H9 (cell line): Measurements from ENCODE around the gene PAX6. TPM values are rescaled to one million over a fixed set of nuclear protein-coding genes. Genes with fewer than 3 reads are reported as not detected.

Experiments used
- DNase-seq: peaks from one replicate; pipeline ENCODE4 v3.0.0-alpha.2; 2017
- H2AFZ ChIP-seq: one replicate; pipeline ENCODE4 v1.6.1; 2013; ENCODE audit warnings: mild to moderate bottlenecking, low read length, control low read depth, moderate library complexity
- H2AK5ac ChIP-seq: 2 replicates; pipeline ENCODE4 v1.6.1; 2013; ENCODE audit warnings: low read length, control low read depth, mixed read lengths; ENCODE audit not compliant: insufficient read length
- H2BK120ac ChIP-seq: one replicate; pipeline ENCODE4 v1.6.1; 2013; ENCODE audit warnings: low read depth, mild to moderate bottlenecking, low read length, control low read depth, inconsistent platforms; ENCODE audit not compliant: poor library complexity, severe bottlenecking
- H2BK12ac ChIP-seq: 2 replicates; pipeline ENCODE4 v1.6.1; 2013; ENCODE audit warnings: low read length, control low read depth, mixed read lengths, low read depth; ENCODE audit not compliant: insufficient read length
- H2BK15ac ChIP-seq: 2 replicates; pipeline ENCODE4 v1.6.1; 2013; ENCODE audit warnings: low read depth, low read length, control low read depth
- H2BK20ac ChIP-seq: one replicate; pipeline ENCODE4 v1.6.1; 2013; ENCODE audit warnings: low read depth, mild to moderate bottlenecking, low read length, control low read depth, inconsistent platforms; ENCODE audit not compliant: poor library complexity, severe bottlenecking
- H2BK5ac ChIP-seq: 2 replicates; pipeline ENCODE4 v1.6.1; 2013; ENCODE audit warnings: low read length, control low read depth, mixed read lengths; ENCODE audit not compliant: insufficient read length
- H3K14ac ChIP-seq: 2 replicates; pipeline ENCODE4 v1.6.1; 2013; ENCODE audit warnings: low read length, control low read depth; ENCODE audit not compliant: insufficient read depth
- H3K18ac ChIP-seq: 2 replicates; pipeline ENCODE4 v1.6.1; 2013; ENCODE audit warnings: low read depth, mild to moderate bottlenecking, mixed read lengths, low read length, control low read depth; ENCODE audit not compliant: insufficient read length
- H3K23ac ChIP-seq: 2 replicates; pipeline ENCODE4 v1.6.1; 2013; ENCODE audit warnings: low read length, control low read depth, mixed read lengths, low read depth; ENCODE audit not compliant: insufficient read length
- H3K23me2 ChIP-seq: 2 replicates; pipeline ENCODE4 v1.6.1; 2013; ENCODE audit warnings: low read depth, mild to moderate bottlenecking, mixed read lengths, low read length, control low read depth; ENCODE audit not compliant: insufficient read length, poor library complexity, severe bottlenecking
- H3K27ac ChIP-seq: 2 replicates; pipeline ENCODE4 v1.5.1; 2013; ENCODE audit warnings: low read length, control low read depth, mixed read lengths, low read depth; ENCODE audit not compliant: insufficient read length
- H3K27me3 ChIP-seq: 2 replicates; pipeline ENCODE4 v1.6.1; 2013; ENCODE audit warnings: low read length, control low read depth, inconsistent platforms; ENCODE audit not compliant: insufficient read depth
- H3K4ac ChIP-seq: 2 replicates; pipeline ENCODE4 v1.6.1; 2013; ENCODE audit warnings: low read depth, mild to moderate bottlenecking, control low read depth, inconsistent platforms, low read length, moderate library complexity
- H3K4me1 ChIP-seq: 2 replicates; pipeline ENCODE4 v1.6.1; 2013; ENCODE audit warnings: low read length, control low read depth, inconsistent platforms; ENCODE audit not compliant: insufficient read depth
- H3K4me2 ChIP-seq: 2 replicates; pipeline ENCODE4 v1.6.1; 2013; ENCODE audit warnings: low read length, control low read depth, mixed read lengths; ENCODE audit not compliant: insufficient read length, insufficient read depth
- H3K56ac ChIP-seq: 2 replicates; pipeline ENCODE4 v1.6.1; 2013; ENCODE audit warnings: low read depth, mild to moderate bottlenecking, mixed read lengths, low read length, control low read depth; ENCODE audit not compliant: insufficient read length
- H3K79me1 ChIP-seq: 2 replicates; pipeline ENCODE4 v1.6.1; 2013; ENCODE audit warnings: low read depth, mild to moderate bottlenecking, moderate library complexity, low read length, control low read depth, inconsistent platforms; ENCODE audit not compliant: insufficient read depth, poor library complexity, severe bottlenecking
- H3K79me2 ChIP-seq: 2 replicates; pipeline ENCODE4 v1.6.1; 2013; ENCODE audit warnings: low read length, control low read depth, inconsistent platforms; ENCODE audit not compliant: insufficient read depth
- H3K9ac ChIP-seq: 2 replicates; pipeline ENCODE4 v1.6.1; 2013; ENCODE audit warnings: low read length, control low read depth, mixed read lengths; ENCODE audit not compliant: insufficient read length; ENCODE audit errors: extremely low read depth
- H3K9me3 ChIP-seq: one replicate; pipeline ENCODE4 v1.6.1; 2013; ENCODE audit warnings: low read depth, low read length, inconsistent platforms; ENCODE audit not compliant: control insufficient read depth
- H3T11ph ChIP-seq: one replicate; pipeline ENCODE4 v1.6.1; 2013; ENCODE audit warnings: mild to moderate bottlenecking, low read length, control low read depth, inconsistent platforms
- H4K20me1 ChIP-seq: one replicate; pipeline ENCODE4 v1.6.1; 2013; ENCODE audit not compliant: control insufficient read depth, insufficient read length, insufficient read depth
- H4K5ac ChIP-seq: 2 replicates; pipeline ENCODE4 v1.6.1; 2013; ENCODE audit warnings: low read depth, mild to moderate bottlenecking, mixed read lengths, low read length, control low read depth; ENCODE audit not compliant: insufficient read length
- H4K8ac ChIP-seq: replicated peaks from 2 replicates; pipeline ENCODE4 v1.6.1; 2013; ENCODE audit warnings: low read length, control low read depth, mixed read lengths, low read depth; ENCODE audit not compliant: insufficient read length
- H4K91ac ChIP-seq: 2 replicates; pipeline ENCODE4 v1.6.1; 2013; ENCODE audit warnings: low read depth, mild to moderate bottlenecking, moderate library complexity, mixed read lengths, low read length, control low read depth; ENCODE audit not compliant: insufficient read length
- H3K27ac Mint-ChIP-seq, 3 experiments: 2 replicates in 2 of 3; 3 replicates in 1 of 3; pipeline ENCODE4 v1.8.0; 2020 to 2021; ENCODE audit warnings: mixed read lengths in 3 of 3, mild to moderate bottlenecking in 1 of 3, moderate library complexity in 1 of 3
- H3K27me3 Mint-ChIP-seq: 2 replicates; pipeline ENCODE4 v1.8.0; 2021; ENCODE audit warnings: low read depth, mild to moderate bottlenecking, moderate library complexity, mixed read lengths
- H3K36me3 Mint-ChIP-seq, 3 experiments: 2 replicates in 2 of 3; 3 replicates in 1 of 3; pipeline ENCODE4 v1.8.0; 2020 to 2021; ENCODE audit warnings: low read depth in 3 of 3, mixed read lengths in 3 of 3; ENCODE audit not compliant: insufficient read depth in 1 of 3
- H3K4me1 Mint-ChIP-seq, 2 experiments: 2 replicates each; pipeline ENCODE4 v1.8.0; 2020; ENCODE audit warnings: mixed read lengths in 2 of 2
- H3K4me3 Mint-ChIP-seq, 2 experiments: 2 replicates in 1 of 2; 3 replicates in 1 of 2; pipeline ENCODE4 v1.8.0; 2020 to 2021; ENCODE audit warnings: mild to moderate bottlenecking in 2 of 2, mixed read lengths in 2 of 2, moderate library complexity in 1 of 2
- H3K9me3 Mint-ChIP-seq, 2 experiments: 2 replicates in 1 of 2; 3 replicates in 1 of 2; pipeline ENCODE4 v1.8.0; 2020; ENCODE audit warnings: mild to moderate bottlenecking in 2 of 2, mixed read lengths in 2 of 2, moderate library complexity in 1 of 2
- CTCF ChIP-seq: fragments of 200-600 bp; sonication (generic); conservative IDR thresholded peaks from 3 replicates; pipeline ENCODE4 v1.8.0; 2021; ENCODE audit warnings: antibody characterized with exemption, mild to moderate bottlenecking
- WGBS: extraction: QIAGEN DNeasy Blood & Tissue Kit; methylation state at CpG from one replicate; pipeline ENCODE4 v1.1.7; 2013; ENCODE audit warnings: missing lambda C conversion rate, low lambda C conversion rate, mixed read lengths; ENCODE audit not compliant: insufficient read length; ENCODE audit errors: extremely low coverage; 5-methylcytosine and 5-hydroxymethylcytosine counted together
- total RNA-seq: library from RNA; stranded (reverse); gene quantifications from 2 replicates; pipeline ENCODE4 v1.2.1, GENCODE V29; 2021

PAX6 gene
- total RNA-seq, 1 experiment from 2014 or later: not detected

GRCh38 chr11:31788085-31788484 lies 23.0 kb downstream of the PAX6 start:
- DNase-seq: no peak

More at GRCh38 chr11:31788085-31788484, 23.0 kb downstream of the PAX6 start:
- H3K27me3 ChIP-seq: no peaks in the 10 kb centered on the region
- no peak overlapping the region for H3K14ac ChIP-seq
- H2BK15ac ChIP-seq: no peak overlapping the region
- H3K9me3 Mint-ChIP-seq: no peaks in the 10 kb centered on the region
- H3K4me3 Mint-ChIP-seq: no peak overlapping the region
- no peak overlapping the region for H3K9ac ChIP-seq
- H3K4me2 ChIP-seq: no peak overlapping the region
- peaks cover 0 to 12% of the 10 kb centered on the region in 2 experiments; a peak in 3 of 4 replicates for H3K4me1 Mint-ChIP-seq
- no CpG with 5 or more reads among the region's 3 CpGs for WGBS
- H2AK5ac ChIP-seq: no peak overlapping the region
- H3K56ac ChIP-seq: no peak overlapping the region
- H3K4ac ChIP-seq: no peak overlapping the region
- H2BK12ac ChIP-seq: no peak overlapping the region
- no peaks in the 10 kb centered on the region for H3K23me2 ChIP-seq
- H3K9me3 ChIP-seq: no peaks in the 10 kb centered on the region
- H2AFZ ChIP-seq: no peak overlapping the region
- no peak overlapping the region for H3K27ac ChIP-seq
- H3K27ac Mint-ChIP-seq: 0 out of 7 replicates have a peak overlapping the region, but pooled peaks of 1 of the 3 experiments have one; percentile 28
- no peak overlapping the region for H2BK5ac ChIP-seq
- H3K79me1 ChIP-seq: no peaks in the 10 kb centered on the region
- H3K23ac ChIP-seq: no peak overlapping the region
- no peak overlapping the region for H4K8ac ChIP-seq
- no peaks in the 10 kb centered on the region for H3K36me3 Mint-ChIP-seq
- no peak overlapping the region for H4K91ac ChIP-seq
- no peak overlapping the region for H2BK20ac ChIP-seq
- TF ChIP-seq CTCF: no peak
- peaks cover 3% of the 10 kb centered on the region for H4K20me1 ChIP-seq
- H4K5ac ChIP-seq: no peak overlapping the region
- no peak overlapping the region for H3T11ph ChIP-seq
- H3K4me1 ChIP-seq: no peaks in the 10 kb centered on the region
- peaks cover 7% of the 10 kb centered on the region for H3K27me3 Mint-ChIP-seq
- H3K79me2 ChIP-seq: no peaks in the 10 kb centered on the region
- H3K18ac ChIP-seq: no peak overlapping the region
- H2BK120ac ChIP-seq: no peak overlapping the region
